H1 (cell line): ENCODE measurements around the gene FMOD. TPM values are rescaled to one million over a fixed set of nuclear protein-coding genes. Genes with fewer than 3 reads are reported as not detected.

Source experiments
- CTCF ChIA-PET: fragments of 300-600 bp; sonication (Branson Sonifier 250); formaldehyde crosslinking; loops from one replicate; lab custom pipeline; 2021; ENCODE audit not compliant: partially characterized antibody; lab: Charles Lee
- POLR2A ChIA-PET: fragments of 300-600 bp; sonication (Branson Sonifier 250); formaldehyde crosslinking; loops from one replicate; lab custom pipeline; 2021; ENCODE audit warnings: inconsistent platforms; ENCODE audit not compliant: partially characterized antibody; lab: Charles Lee
- DNase-seq, 2 experiments: peaks; one replicate each; pipeline versions ENCODE4 v3.0.0 to v3.0.0-alpha.2; 2010 to 2022; ENCODE audit warnings: low spot score in 2 of 2, low read depth in 1 of 2, mixed read lengths in 1 of 2
- FAIRE-seq: peaks from 2 replicates; lab custom pipeline; 2011; peaks lifted over from hg19 to GRCh38; lab: Jason Lieb, UNC
- H2AFZ ChIP-seq: 2 replicates; pipeline ENCODE4 v1.8.1; 2012; ENCODE audit warnings: low read length, inconsistent platforms
- H2AK5ac ChIP-seq: 2 replicates; pipeline ENCODE4 v1.6.1; 2013; ENCODE audit warnings: low read depth, low read length
- H2BK120ac ChIP-seq: replicated peaks from 2 replicates; pipeline ENCODE3; 2013; ENCODE audit warnings: low read depth, low read length, inconsistent platforms
- H2BK12ac ChIP-seq: 2 replicates; pipeline ENCODE4 v1.6.1; 2013; ENCODE audit warnings: low read depth, low read length
- H2BK15ac ChIP-seq: 2 replicates; pipeline ENCODE4 v1.6.1; 2013; ENCODE audit warnings: low read length
- H2BK20ac ChIP-seq: 2 replicates; pipeline ENCODE4 v1.6.1; 2013; ENCODE audit warnings: low read length
- H2BK5ac ChIP-seq: 2 replicates; pipeline ENCODE4 v1.6.1; 2013; ENCODE audit warnings: low read depth, low read length
- H3K14ac ChIP-seq: 2 replicates; pipeline ENCODE4 v1.6.1; 2013; ENCODE audit warnings: inconsistent platforms; ENCODE audit not compliant: insufficient read length
- H3K18ac ChIP-seq: 2 replicates; pipeline ENCODE4 v1.6.1; 2013; ENCODE audit warnings: low read length; ENCODE audit errors: extremely low read depth
- H3K23ac ChIP-seq: 2 replicates; pipeline ENCODE4 v1.6.1; 2013; ENCODE audit warnings: inconsistent platforms; ENCODE audit not compliant: insufficient read length
- H3K23me2 ChIP-seq: 2 replicates; pipeline ENCODE4 v1.6.1; 2013; ENCODE audit warnings: low read depth, low read length
- H3K27ac ChIP-seq: 2 replicates; pipeline ENCODE4 v1.6.1; 2011; ENCODE audit warnings: low read depth, low read length, inconsistent platforms
- H3K27me3 ChIP-seq, 4 experiments: replicated peaks in 1 of 4; 1 replicate in 1 of 4; 2 replicates in 3 of 4; pipeline versions ENCODE4 v1.6.1 to v1.8.1; 2011 to 2013; ENCODE audit warnings: low read length in 3 of 4, mild to moderate bottlenecking in 3 of 4, inconsistent platforms in 2 of 4, mixed read lengths in 2 of 4, moderate library complexity in 1 of 4; ENCODE audit not compliant: control insufficient read depth in 3 of 4, insufficient read depth in 3 of 4; ENCODE audit errors: extremely low read depth in 1 of 4
- H3K36me3 ChIP-seq, 4 experiments: 2 replicates each; pipeline versions ENCODE4 v1.6.1 to v1.8.1; 2011 to 2013; ENCODE audit warnings: mild to moderate bottlenecking in 4 of 4, low read length in 3 of 4, moderate library complexity in 2 of 4, control low read depth in 1 of 4, inconsistent platforms in 1 of 4; ENCODE audit not compliant: insufficient read depth in 4 of 4, control insufficient read depth in 2 of 4
- H3K4ac ChIP-seq: replicated peaks from 2 replicates; pipeline ENCODE3; 2013; ENCODE audit warnings: low read length, low read depth, mixed read lengths, inconsistent platforms; ENCODE audit not compliant: insufficient read length
- H3K4me1 ChIP-seq, 4 experiments: replicated peaks in 1 of 4; 1 replicate in 1 of 4; 2 replicates in 3 of 4; pipeline versions ENCODE4 v1.6.1 to v1.8.1; 2011 to 2013; ENCODE audit warnings: low read length in 3 of 4, inconsistent platforms in 2 of 4, mixed read lengths in 1 of 4; ENCODE audit not compliant: insufficient read depth in 4 of 4, control insufficient read depth in 3 of 4
- H3K4me2 ChIP-seq, 2 experiments: 2 replicates each; pipeline versions ENCODE4 v1.6.1 to v1.8.1; 2011 to 2013; ENCODE audit warnings: low read depth in 2 of 2, low read length in 2 of 2, control low read depth in 1 of 2, inconsistent platforms in 1 of 2, mild to moderate bottlenecking in 1 of 2; ENCODE audit not compliant: insufficient read depth in 1 of 2
- H3K4me3 ChIP-seq, 4 experiments: fragments of 200-600, 300-600 bp in 1 of 4; sonication (generic), shearing (Covaris generic), sonication (Bioruptor Twin) in 1 of 4; 2 replicates each; pipeline versions ENCODE4 v1.5.1 to v1.8.1; 2011 to 2016; ENCODE audit warnings: low read length in 4 of 4, low read depth in 3 of 4, control low read depth in 2 of 4, inconsistent platforms in 2 of 4, mild to moderate bottlenecking in 2 of 4, mixed read lengths in 1 of 4, moderate library complexity in 1 of 4; ENCODE audit not compliant: insufficient read depth in 2 of 4; ENCODE audit errors: extremely low read depth in 1 of 4
- H3K56ac ChIP-seq: replicated peaks from 2 replicates; pipeline ENCODE3; 2013; ENCODE audit warnings: low read depth, mild to moderate bottlenecking, mixed read lengths, low read length, inconsistent platforms; ENCODE audit not compliant: insufficient read length
- H3K79me1 ChIP-seq: 2 replicates; pipeline ENCODE4 v1.6.1; 2013; ENCODE audit warnings: low read depth, low read length, control low read depth
- H3K79me2 ChIP-seq, 2 experiments: 2 replicates each; pipeline versions ENCODE4 v1.6.1 to v1.8.1; 2012 to 2013; ENCODE audit warnings: low read length in 2 of 2, mild to moderate bottlenecking in 2 of 2, inconsistent platforms in 1 of 2; ENCODE audit not compliant: insufficient read depth in 2 of 2, control insufficient read depth in 1 of 2
- H3K9ac ChIP-seq, 4 experiments: replicated peaks in 1 of 4; 1 replicate in 1 of 4; 2 replicates in 3 of 4; pipeline versions ENCODE4 v1.6.1 to v1.8.1; 2011 to 2013; ENCODE audit warnings: low read depth in 3 of 4, low read length in 3 of 4, control low read depth in 2 of 4, mild to moderate bottlenecking in 2 of 4, moderate library complexity in 2 of 4, inconsistent platforms in 1 of 4; ENCODE audit errors: extremely low read depth in 1 of 4
- H3K9me3 ChIP-seq, 2 experiments: 2 replicates each; pipeline versions ENCODE4 v1.6.1 to v1.8.1; 2012 to 2013; ENCODE audit warnings: mild to moderate bottlenecking in 2 of 2, moderate library complexity in 2 of 2, control low read depth in 1 of 2, inconsistent platforms in 1 of 2, low read depth in 1 of 2, low read length in 1 of 2, mixed read lengths in 1 of 2; ENCODE audit not compliant: insufficient read depth in 2 of 2
- H4K20me1 ChIP-seq, 2 experiments: replicated peaks in 1 of 2; 2 replicates each; pipeline versions ENCODE3 to v1.8.1; 2011 to 2013; ENCODE audit warnings: inconsistent platforms in 2 of 2, low read length in 2 of 2, mild to moderate bottlenecking in 1 of 2; ENCODE audit not compliant: insufficient read depth in 2 of 2, control insufficient read depth in 1 of 2
- H4K5ac ChIP-seq: 2 replicates; pipeline ENCODE4 v1.6.1; 2013; ENCODE audit warnings: low read length, low read depth, mixed read lengths, inconsistent platforms; ENCODE audit not compliant: insufficient read length
- H4K8ac ChIP-seq: 2 replicates; pipeline ENCODE4 v1.8.0; 2013; ENCODE audit warnings: mild to moderate bottlenecking, moderate library complexity, low read length, inconsistent platforms; ENCODE audit not compliant: insufficient read depth; ENCODE audit errors: extremely low read depth
- H4K91ac ChIP-seq: replicated peaks from 2 replicates; pipeline ENCODE3; 2013; ENCODE audit warnings: low read length, mixed read lengths, inconsistent platforms; ENCODE audit not compliant: insufficient read length
- BRCA1 ChIP-seq: IDR thresholded peaks from 2 replicates; pipeline ENCODE4 v1.6.1; 2012; ENCODE audit warnings: low read depth, low read length, improper control_type of control experiment
- CBX8 ChIP-seq: fragments of 300-800, 300-1000 bp; sonication (generic); IDR thresholded peaks from 2 replicates; pipeline ENCODE4 v1.7.1; 2016; ENCODE audit warnings: low read depth, low read length, borderline replicate concordance
- CHD1 ChIP-seq: IDR thresholded peaks from 2 replicates; pipeline ENCODE4 v1.6.1; 2012; ENCODE audit warnings: low read depth, low read length, improper control_type of control experiment
- CTCF ChIP-seq, 3 experiments: IDR thresholded peaks; 1 replicate in 2 of 3; 2 replicates in 1 of 3; pipeline versions ENCODE4 v1.5.1 to v1.6.1; 2011; ENCODE audit warnings: low read length in 3 of 3, mild to moderate bottlenecking in 3 of 3, inconsistent platforms in 2 of 3, low read depth in 1 of 3, moderate library complexity in 1 of 3; ENCODE audit not compliant: insufficient read depth in 1 of 3; ENCODE audit errors: control extremely low read depth in 1 of 3
- EGR1 ChIP-seq: IDR thresholded peaks from 2 replicates; pipeline ENCODE4 v1.6.1; 2011; ENCODE audit warnings: low read depth, low read length, borderline replicate concordance
- EZH2 ChIP-seq: fragments of 200-600 bp; sonication (generic); IDR thresholded peaks from 2 replicates; pipeline ENCODE4 v1.7.1; 2012; ENCODE audit warnings: low read depth, mild to moderate bottlenecking, moderate library complexity, low read length, inconsistent platforms; ENCODE audit not compliant: severe bottlenecking
- PHF8 ChIP-seq: fragments of 200-600 bp; sonication (generic); conservative IDR thresholded peaks from 2 replicates; pipeline ENCODE4 v1.7.1; 2012; ENCODE audit warnings: low read depth, mild to moderate bottlenecking, inconsistent platforms, low read length, moderate library complexity
- RFX5 ChIP-seq: IDR thresholded peaks from 2 replicates; pipeline ENCODE4 v1.6.1; 2011; ENCODE audit warnings: low read depth, low read length, improper control_type of control experiment, borderline replicate concordance
- ZNF274 ChIP-seq: IDR thresholded peaks from 2 replicates; pipeline ENCODE4 v1.7.0; 2012; ENCODE audit warnings: low read length, borderline replicate concordance; ENCODE audit errors: extremely low read depth
- WGBS, 2 experiments: shearing (Covaris generic) in 1 of 2; methylation state at CpG; one replicate each; pipeline versions ENCODE4 v1.1.6 to v1.1.7; 2013 to 2015; ENCODE audit warnings: low lambda C conversion rate in 2 of 2, mixed read lengths in 2 of 2, inconsistent platforms in 1 of 2, low coverage in 1 of 2, missing lambda C conversion rate in 1 of 2; ENCODE audit not compliant: insufficient replicate concordance in 2 of 2, insufficient coverage in 1 of 2, insufficient read length in 1 of 2; ENCODE audit errors: extremely low coverage in 1 of 2, missing lambda C conversion rate in 1 of 2; 5-methylcytosine and 5-hydroxymethylcytosine counted together
- polyA plus RNA-seq, 7 experiments: library from polyadenylated mRNA; depleted of rRNA in 3 of 7; stranded (reverse) in 5 of 7; unstranded in 2 of 7; fragments of >200 nt in 5 of 7; fragments of 200-250 nt in 2 of 7; gene quantifications; 1 replicate in 5 of 7; 2 replicates in 1 of 7; 4 replicates in 1 of 7; pipeline versions ENCODE4 v1.2.1 to v1.2.3, GENCODE V29; 2011 to 2013; ENCODE audit warnings: missing spikeins in 2 of 7, mixed read lengths in 2 of 7
- total RNA-seq: library from RNA; stranded (reverse); fragmentation: NEBNext Ultra II Directional; extraction: Animal tissue kit (Norgen Biotek cat#: 25700); gene quantifications from 2 replicates; pipeline ENCODE4 v1.2.1, GENCODE V29; 2021

The FMOD gene
- total and polyA plus RNA-seq, 2 of the 8 experiments (the other 6 are each of a cell fraction or from before 2014, with no cell fraction given) = 0.17 to 0.32 TPM

- Histone ChIP-seq H3K9me3 (no peaks in the 10 kb centered on the region), H3K27ac (no peak overlapping the region), H4K8ac (no peak overlapping the region), H3K79me2 (no peaks in the 10 kb centered on the region), H3K23me2 (peaks cover 13% of the 10 kb centered on the region), H3K36me3 (no peaks in the 10 kb centered on the region; a peak in 1 of 8 replicates), H3K23ac (no peak overlapping the region), H2BK12ac (no peak overlapping the region), H2BK5ac (no peak overlapping the region), H3K79me1 (no peaks in the 10 kb centered on the region), H3K56ac (no peak overlapping the region), H2AK5ac (no peak overlapping the region), H3K4me2 (peak overlapping the region; percentile 71 to 82), H4K20me1 (peaks cover 6 to 27% of the 10 kb centered on the region in 2 experiments), H3K4me3 (peak overlapping the region in 3 of 4 experiments; percentile 7 to 92 (median 26); a peak in 3 of 8 replicates), H3K18ac (no peak overlapping the region), H4K91ac (no peak overlapping the region), H3K14ac (no peak overlapping the region), H3K4me1 (peaks cover 14 to 33% (median 18%) of the 10 kb centered on the region in 4 experiments), H2BK120ac (no peak overlapping the region), H3K9ac (no peak overlapping the region), H2AFZ (no peak overlapping the region), H3K27me3 (peaks cover 45 to 89% (median 80%) of the 10 kb centered on the region in 4 experiments), H4K5ac (no peak overlapping the region), H2BK15ac (no peak overlapping the region), H3K4ac (no peak overlapping the region), H2BK20ac (no peak overlapping the region)
- FAIRE-seq (no peak), DNase-seq (no peak)
- ChIA-PET CTCF (interaction anchor here (0.8 to 9.3 kb wide), 17 partner anchors 9 to 499 kb away, joined by 3 to 123 read pairs (median 8); no protein-coding TSS in a partner anchor), POLR2A (interaction anchor here (0.9 to 3.2 kb wide), 11 partner anchors 8 to 488 kb away, joined by 3 to 11 read pairs (median 5); no protein-coding TSS in a partner anchor)
- 43% methylated on average over 5 of the region's 5 CpGs; no CpG with 5 or more reads in 1 of the 2 experiments for WGBS, 2 experiments
- TF ChIP-seq ZNF274 = no peak
- TF ChIP-seq PHF8 = no peak
- no peak for TF ChIP-seq BRCA1
- TF ChIP-seq CTCF (IDR thresholded peaks at IDR 0.05; ENCODE audit: control extremely low read depth in 1 of 3, insufficient read depth in 1 of 3, low read depth in 1 of 3, low read length in 3 of 3) = no peak
- TF ChIP-seq CHD1 = no peak
- no peak for TF ChIP-seq CBX8
- peak; percentile 34 for TF ChIP-seq EZH2
- no peak for TF ChIP-seq RFX5
- no peak for TF ChIP-seq EGR1
Measured at GRCh38 chr1:203308328-203308922, 42.5 kb downstream of the FMOD start.
